SHP77 treated with DMSO at 0.1 percent for 48 hours (cell line): ENCODE results near the gene IL1RAPL1.
A peak's percentile ranks its signal among the peaks of the same experiment; 100 is the strongest.
"Not testable (repeated sequence)": the region's sequence is repeated elsewhere in the genome, so short reads cannot be mapped to it uniquely, and the experiment has no call there.

Experiments used
- DNase-seq: peaks from one replicate; lab custom pipeline; 2025; lab: John Stamatoyannopoulos, UW

IL1RAPL1 gene

DNA sequence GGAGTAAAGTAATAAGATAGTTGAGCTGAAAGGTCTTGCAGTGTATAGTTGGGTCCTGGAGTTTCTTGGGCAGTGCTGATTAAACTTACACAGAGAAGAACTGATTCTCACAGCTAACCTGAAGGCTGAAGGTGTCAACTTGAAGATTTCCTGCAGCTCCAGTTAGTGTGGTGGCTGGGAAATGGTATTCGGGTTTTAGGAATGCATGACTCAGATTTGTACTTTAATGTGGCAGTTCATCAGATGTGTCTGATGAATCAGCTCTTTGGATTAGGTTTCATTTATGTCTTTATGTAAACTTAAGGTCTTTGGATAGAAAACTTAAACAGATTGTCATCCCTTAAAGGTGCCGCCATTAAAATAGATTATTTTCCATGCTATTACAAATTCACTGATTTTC is 200.0 kb downstream of the IL1RAPL1 start:
- no peak for DNase-seq

DNA sequence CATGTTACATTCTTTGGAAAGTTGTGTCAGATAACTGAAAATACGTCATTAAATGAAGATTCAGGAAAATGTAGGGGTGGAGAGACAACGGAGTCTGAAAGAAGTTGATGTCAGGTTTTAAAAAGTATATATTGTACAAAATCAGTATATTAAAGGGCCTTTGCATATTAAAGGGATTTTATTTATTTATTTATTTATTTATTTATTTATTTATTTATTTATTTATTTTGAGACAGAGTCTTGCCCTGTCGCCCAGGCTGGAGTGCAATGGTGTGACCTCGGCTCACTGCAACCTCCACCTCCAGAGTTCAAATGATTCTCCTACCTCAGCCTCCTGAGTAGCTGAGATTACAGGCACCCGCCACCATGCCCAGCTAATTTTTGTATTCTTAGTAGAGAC is 213.4 kb downstream of the IL1RAPL1 start:
- not testable (repeated sequence) for DNase-seq

DNA sequence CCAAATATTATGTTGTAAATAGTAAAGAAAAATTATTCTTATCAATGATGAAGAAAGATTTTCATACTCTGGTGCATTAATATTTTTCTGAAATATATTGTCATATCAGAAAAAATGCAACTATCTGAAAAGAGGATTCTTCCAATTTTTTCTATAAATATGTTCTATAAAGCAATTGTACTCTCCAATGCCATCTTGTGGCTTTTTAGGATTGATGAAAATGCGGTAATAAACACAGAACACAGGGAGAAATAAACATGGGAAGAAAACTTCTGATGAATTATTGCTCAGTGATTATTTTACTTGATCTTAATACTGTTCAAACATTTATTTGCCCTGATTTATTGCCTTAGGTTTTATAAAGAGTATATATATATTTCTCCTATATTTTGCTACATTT is 215.4 kb downstream of the IL1RAPL1 start:
- no peak for DNase-seq

DNA sequence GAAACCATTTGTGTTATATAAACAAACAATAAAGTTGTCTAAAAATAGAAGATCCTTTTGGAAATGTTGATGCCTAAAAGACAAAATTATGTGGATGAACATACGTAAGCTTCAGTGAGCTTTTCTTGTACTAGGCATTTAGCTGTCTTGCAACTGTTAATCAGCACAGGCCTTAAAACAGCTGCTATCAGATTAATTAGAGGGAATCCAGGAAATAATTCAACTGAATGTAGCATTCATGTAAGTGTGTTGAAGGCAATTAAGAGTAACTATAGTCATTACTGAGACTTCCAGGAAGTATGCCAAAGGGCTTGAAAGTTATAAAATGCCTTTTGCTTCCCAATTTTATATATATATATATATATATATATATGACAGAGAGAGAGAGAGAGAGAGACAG is 248.7 kb downstream of the IL1RAPL1 start:
- no peak for DNase-seq

DNA sequence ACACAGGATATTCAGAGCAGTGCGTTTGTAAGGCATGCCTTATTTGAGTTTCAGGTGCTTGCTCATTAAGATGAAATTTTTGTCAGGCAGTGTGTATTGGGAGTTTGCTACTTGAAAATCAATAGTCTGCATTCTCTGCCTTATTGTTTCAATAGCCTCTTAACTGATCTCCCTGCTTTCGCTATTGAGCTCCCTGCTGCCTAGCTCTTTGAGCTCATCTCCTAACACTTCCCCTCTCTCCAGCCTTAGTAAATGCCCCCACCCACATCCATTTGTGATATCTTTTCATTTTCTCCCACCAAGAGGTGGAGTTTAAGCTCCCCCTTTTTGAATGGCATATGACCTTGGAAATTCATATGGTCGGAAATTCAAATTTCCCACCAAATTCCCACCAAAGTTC is 256.6 kb downstream of the IL1RAPL1 start:
- no peak for DNase-seq

DNA sequence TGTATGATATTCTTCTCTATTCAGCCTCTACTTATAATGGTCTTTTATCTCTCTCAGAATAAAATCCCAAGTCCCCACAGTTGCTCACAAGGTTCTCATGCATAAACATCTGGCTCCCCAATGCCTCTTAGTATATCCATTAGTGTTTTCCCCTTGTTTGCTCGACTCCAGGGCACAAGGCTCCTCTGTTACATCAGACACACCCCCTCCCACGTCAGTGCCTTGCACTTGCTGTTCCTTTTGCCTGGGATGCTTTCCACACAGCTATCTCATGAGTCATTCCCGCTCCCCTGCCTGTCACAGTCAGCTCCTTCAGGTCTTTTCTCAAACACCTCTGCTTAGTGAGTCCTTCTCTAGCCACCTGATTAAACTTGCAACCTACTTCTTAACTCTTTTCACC is 260.2 kb downstream of the IL1RAPL1 start:
- no peak for DNase-seq

DNA sequence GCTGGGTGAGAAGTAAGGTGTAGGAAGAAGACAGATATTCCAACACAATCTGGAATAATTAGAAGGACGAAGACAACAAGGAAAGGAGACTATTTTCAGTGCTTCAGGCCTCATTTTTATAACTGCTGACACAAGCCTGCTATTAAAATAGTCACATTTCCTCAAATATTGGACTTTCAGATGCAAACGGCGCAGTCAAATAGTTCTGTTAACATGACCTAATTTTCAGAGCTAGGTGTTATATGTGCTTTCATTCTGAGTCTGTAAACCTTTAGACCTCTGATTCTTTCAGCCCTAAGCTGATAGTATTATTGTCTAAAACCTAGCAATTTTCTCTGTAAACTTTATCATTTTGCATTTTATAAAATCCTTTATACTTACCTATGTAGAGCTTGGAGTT is 261.5 kb downstream of the IL1RAPL1 start:
- DNase-seq = no peak

DNA sequence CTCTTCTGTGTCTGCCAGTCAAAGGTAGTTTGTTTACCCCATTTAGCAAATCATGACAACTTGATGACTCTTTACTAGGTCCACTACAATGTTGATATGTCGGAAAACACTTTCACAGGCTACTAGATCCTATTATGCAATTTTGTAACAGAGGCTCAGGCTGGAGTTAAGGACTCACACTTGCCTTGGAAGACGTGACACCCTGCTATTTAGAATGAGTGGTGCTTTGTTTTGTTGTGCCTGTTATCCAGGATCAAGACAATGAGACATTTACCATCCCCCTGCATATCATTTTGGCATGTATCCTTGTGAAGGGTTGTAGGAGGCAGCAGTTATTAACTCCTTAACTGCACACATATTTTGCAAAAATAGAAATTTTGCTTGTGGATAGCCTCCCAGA is 263.7 kb downstream of the IL1RAPL1 start:
- DNase-seq = no peak

DNA sequence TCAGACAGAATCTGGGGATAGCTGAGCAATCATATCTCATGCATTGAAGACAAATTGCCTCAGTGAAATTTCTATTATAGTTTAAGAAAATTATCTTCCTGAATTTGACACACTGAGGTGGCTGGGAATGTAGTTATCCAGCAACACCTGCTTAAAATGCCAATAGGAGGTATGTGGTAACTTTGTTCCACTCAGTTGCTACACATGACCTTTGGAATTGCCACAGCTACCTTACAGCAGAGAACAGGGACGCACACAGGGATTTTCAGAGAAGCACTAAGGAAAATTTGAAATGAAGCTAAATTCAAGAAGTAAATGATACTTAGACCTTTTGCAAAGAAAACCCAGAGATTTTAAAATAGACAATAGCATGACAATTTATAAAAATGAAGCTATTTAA is 264.6 kb downstream of the IL1RAPL1 start:
- DNase-seq = no peak

DNA sequence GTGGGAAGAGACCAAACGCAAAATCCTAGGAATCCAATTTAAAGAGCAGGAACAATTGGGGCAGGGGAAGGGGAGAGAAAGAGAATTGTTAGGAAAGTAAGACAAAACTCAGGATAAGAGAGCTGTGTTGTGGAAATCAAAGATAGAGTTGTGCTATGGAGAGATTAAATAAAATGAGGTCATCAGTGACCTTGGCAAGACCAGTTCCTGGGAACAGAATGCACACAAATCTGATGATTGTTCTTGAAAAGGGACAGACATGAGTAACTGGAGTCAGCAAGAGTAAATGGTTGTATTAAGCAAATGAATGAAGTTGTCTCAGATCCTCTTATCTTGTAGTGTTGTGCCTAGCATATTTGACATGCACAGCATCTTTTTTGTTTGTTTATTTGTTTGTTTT is 267.4 kb downstream of the IL1RAPL1 start:
- no peak for DNase-seq

DNA sequence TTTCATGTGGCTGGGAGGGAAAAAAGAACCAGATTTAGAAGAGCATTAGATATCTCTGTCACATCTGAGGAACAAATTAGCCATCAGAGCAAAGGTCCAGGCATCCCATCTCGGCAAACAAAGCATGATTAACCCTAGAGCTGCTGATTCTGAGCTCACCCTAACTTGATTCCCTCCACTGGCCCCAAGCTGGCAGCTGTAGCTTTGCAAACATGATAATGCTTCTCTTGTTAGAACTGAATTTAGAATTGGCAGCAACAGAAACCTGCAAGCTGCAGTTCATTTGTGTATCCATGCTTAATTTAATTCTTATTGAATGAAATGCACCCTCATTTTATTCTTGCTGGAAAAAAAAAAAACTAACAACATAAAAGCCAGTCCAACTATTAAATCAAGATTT is 289.2 kb downstream of the IL1RAPL1 start:
- no peak for DNase-seq

DNA sequence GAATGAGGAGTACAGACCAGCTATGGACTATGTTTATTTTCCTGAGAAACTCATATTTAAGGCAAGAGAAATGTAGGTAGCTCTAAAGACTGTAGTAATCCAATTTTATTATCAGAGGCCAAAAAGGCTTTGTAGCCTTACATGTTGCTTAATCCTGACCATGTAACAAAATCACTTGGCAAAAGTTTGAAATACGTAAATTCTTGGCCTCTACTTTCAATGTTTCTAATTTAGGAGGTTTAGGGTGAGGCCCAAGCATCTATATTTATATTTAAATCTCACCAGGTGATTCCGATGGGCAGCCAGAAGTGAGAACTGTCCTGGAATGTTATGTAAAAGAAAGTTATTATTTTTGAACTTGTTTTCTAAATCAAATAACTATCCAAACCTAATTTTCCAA is 289.7 kb downstream of the IL1RAPL1 start:
- DNase-seq = no peak

DNA sequence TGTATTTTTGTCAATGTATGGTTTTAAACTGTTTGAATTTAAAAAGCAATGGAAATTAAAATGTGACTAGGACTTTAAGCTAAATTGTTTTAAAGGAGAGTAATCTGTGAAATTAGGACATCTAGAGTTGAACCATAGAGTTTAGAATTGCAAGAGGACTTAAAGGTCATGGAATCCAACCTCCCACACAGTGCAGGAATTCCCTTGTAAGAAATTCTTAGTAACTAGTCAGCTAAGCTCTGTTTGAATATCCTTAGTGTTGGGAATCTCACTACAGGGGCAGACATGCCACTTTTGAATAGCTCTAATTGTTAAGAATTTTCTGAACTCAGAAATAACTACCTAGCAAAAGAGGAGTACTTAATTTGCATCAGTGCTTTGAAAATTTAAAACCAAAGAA is 292.9 kb downstream of the IL1RAPL1 start:
- DNase-seq = no peak

DNA sequence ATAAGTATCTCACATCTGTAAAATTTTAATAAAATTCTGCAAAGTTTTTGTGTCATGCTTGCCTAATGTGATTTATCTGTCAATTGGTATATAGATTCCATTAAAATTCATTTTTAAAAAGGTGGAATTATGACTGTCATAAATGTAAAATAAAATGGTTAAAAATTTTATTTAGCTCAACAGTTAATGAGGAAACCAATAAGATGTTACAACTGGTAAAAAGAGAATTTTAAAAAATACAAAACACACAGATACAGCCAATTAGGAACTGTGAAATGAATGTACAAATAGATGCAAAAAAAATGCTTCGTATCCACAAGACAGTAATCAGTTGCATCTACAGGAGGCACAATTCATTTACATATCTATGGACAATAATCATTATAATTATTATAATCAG is 297.6 kb downstream of the IL1RAPL1 start:
- no peak for DNase-seq

DNA sequence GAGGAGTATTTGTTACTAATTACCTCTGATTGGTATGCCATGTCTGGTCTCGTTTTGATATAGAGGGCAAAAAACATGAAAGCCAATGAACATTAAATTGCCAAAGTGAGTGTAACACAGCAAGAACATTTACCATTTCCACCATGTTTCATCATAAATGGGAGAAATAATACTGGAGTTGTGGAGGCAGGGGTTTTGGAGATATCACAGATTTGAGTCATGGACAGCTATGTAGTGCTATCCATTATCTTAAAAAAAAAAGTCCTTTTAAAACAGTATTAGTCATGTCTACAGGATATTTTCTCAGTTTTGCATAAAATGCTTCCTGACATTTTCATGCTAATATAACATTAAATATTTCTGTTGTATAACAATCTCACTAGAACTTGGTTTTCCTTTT is 301.2 kb downstream of the IL1RAPL1 start:
- DNase-seq = no peak

DNA sequence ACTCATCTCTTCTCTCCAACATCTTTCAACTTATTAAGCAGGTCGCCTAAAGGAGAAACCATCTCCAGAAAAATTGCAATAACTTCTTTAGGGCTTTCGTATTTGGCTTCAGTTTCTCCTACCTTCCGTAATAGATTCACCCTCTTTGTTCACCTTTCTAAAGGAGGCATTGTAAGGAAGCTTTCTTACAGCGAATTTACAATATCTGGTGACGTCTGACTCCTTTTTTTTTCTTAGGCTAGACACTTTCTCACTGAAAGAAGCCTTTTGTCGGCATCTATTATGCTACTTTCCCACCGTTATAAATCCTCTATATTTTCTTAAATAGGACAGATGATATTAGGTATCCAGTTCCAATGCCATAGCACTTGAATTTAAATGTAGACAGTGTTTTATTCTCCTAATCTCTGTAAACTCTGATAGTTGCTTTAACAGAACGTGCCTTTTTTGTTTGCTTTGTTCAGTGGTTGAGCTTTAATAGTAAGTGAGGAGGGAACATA is 302.4 kb downstream of the IL1RAPL1 start:
- no peak for DNase-seq

DNA sequence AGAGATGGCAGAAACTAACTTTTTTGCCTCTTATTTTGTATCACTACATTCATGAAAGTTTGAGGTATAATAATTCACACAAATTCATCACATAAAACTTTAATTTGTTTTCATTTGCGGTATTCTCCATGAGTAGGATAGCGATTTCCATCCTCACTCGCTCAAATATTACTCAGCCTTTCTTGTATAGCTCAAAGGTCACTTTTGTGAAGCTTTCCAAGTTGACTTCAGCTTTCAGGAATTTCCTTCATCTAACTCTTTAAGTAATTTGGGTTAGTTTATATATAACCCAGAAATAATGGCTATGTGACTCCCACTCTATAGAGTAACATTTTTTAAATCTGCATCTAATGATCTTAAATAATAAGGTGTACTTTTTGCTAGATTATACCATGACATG is 314.4 kb downstream of the IL1RAPL1 start:
- DNase-seq = no peak

DNA sequence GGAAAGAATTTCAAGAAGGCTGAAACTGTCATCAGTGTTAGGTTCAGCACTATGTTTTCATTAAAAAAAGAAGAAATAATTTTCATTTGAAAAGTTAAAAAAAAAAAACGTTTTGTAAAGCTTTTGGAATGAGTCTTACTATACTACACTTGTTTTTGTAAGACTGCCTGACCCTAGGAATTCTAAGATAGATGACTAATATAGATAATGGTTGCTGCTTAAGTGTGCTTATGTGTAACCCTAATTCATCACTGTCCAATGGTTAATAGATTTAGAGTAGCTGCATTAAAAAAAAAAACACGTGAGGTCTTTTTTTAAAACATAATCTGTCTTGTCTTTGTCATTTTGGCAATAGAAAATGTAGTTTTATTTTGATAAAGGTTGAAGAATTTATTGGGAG is 323.2 kb downstream of the IL1RAPL1 start:
- no peak for DNase-seq

DNA sequence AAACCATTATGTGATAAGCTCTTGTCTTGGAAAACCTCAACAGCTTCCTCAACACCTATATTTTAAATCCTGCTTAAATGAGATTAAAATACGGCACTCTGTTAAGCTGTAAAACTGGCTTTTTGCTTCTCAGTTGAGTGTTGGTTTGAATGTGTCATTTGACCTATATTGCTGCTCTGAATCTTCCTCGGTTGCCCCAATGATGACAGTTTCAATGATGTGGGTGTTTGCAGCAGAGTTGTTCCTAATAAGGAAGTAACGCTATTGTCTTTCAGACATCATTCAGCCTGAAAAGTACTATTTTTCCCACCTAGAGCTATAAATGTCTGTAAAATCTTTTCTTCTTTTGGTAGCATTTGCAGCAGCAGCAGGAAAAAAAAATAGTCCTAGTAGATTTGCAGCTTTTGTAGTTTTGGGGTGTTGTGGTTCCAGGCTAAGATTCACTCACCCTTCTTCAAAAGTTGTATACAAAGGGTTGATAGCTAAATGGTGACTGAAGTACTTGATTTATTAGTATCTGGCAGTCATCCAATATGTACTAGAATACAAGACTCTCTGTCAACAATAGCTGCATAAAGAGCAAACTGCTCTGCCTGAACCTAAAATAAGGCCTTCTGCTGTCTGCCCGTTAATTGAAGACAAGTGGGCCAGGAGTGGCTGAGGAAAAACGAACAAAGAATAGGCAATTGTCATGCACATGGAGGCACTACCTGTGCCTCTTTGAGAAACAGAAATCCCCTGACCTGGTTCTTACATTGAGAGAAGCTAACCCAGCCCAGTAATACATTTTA is 333.1 kb downstream of the IL1RAPL1 start:
- DNase-seq = peak; percentile 52

DNA sequence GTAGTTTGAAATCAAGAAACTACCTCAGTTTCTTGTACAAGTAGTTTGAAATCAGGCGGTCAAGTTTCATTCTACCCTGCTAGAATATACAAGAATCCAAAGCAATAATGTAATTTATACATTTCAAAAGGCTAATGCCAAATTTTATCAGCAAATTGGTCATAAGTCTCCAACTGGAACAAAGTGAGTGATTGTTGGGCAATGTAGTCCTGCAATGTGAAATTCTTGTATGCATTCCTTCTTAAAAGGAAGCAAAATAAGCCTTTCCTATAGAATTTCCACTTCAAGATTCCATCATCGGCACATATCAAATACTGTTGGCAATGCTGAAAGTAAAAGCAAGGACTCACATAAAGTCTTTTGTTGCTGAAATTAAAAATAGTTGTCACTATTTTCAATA is 334.9 kb downstream of the IL1RAPL1 start:
- no peak for DNase-seq

DNA sequence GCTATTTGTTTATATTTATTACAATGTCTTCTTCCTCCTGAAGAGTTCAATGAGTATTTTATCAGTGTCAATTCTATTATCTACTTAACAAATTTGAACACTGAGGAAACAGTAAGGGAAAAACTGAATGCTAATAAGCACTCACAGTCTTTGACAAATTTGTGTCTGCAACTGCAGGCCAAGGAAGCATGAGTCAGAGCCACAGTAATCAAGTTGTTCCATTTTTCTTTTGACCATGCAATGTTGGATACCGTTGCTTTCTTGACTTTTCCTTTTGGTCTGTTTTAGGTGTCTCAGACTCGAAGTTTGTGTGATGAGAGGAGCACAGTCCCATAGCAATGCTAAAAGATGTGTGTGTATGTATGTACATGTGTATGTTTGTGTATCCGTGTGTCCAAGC is 359.6 kb downstream of the IL1RAPL1 start:
- no peak for DNase-seq

DNA sequence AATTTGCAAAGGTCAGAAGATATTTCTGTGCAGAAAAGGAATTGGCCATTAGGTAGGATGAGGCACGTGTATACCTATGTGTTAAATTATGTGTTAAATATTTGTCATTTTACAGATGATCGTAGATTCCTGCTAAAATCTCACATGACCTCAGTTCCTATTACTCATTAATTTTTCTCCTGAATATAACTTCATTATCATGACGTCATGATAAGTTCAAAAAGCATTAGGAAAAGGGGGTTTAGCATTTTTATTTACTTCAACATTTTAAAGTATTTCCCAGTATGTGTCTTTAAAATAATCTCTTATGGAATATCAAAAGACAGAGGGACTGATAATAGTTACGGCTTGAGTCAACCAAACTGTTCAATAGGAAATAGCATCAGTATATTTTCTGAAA is 372.8 kb downstream of the IL1RAPL1 start:
- no peak for DNase-seq

DNA sequence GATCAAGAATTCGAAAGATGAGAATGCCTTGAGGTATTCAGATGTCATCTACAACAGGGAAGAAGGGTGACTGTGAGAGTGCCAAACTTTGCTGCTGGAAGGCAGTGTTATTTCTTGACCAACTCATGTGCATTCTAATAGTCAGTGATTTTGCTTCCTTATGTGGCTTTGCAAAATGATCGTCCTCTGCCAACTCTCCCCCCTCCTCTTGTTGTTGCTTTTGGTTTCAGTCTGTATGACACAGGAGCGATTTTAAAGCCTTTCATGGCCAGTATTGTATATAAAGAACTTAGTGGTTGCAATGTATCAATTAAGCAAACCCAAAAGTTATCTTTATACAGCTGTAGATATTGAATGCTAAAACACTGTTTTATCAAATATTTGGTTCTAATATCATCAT is 379.1 kb downstream of the IL1RAPL1 start:
- DNase-seq = no peak

DNA sequence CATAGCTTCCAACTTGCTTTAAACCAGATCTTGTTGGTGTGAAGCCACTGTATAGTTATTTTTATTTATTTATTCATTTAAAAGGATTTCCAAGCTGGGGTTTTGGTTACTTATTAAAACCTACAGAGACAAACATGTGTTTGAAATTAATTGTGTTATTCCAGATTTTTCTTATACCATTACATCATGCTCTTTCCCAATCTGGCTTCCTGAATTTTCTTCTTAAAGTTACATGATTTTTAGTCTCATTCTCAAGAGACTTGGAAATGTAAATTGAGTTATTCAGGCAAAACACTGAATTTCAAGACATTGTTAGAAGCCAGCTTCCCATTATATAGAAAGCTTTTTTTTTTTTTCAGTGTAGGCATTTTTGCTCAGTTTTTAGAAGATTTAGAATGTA is 381.9 kb downstream of the IL1RAPL1 start:
- no peak for DNase-seq
